ENCODE measurements around the gene TMUB2.

Gene TMUB2

DNA sequence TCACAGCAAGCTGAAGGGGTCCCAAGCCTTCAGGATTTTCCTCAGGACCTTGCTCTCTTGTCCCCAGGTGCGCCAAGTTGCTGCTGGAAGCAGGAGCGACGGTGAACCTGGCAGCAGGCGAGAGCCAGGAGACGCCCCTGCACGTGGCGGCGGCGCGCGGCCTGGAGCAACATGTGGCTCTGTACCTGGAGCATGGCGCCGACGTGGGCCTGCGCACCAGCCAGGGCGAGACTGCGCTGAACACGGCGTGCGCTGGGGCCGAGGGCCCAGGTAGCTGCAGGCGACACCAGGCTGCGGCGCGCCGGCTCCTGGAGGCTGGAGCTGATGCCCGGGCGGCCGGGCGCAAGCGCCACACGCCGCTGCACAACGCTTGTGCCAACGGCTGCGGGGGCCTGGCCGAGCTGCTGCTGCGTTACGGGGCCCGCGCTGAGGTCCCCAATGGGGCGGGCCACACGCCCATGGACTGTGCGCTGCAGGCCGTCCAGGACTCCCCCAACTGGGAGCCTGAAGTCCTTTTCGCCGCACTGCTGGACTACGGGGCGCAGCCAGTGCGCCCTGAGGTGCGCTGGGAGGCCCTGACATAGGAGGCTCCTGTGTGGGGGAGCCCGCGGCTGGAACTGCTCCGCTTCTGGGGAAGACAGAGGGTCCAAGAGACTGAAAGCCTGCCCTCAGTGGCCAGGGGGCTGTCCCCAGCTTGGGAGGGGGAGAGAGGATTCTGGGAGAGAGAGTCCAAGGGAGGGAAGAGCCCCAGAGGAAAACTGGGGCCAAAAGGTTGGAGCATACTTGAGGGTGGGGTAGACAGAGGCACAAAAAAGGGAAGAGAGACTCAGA is 9.9 kb upstream of the TMUB2 start:
- no peak for DNase-seq

DNA sequence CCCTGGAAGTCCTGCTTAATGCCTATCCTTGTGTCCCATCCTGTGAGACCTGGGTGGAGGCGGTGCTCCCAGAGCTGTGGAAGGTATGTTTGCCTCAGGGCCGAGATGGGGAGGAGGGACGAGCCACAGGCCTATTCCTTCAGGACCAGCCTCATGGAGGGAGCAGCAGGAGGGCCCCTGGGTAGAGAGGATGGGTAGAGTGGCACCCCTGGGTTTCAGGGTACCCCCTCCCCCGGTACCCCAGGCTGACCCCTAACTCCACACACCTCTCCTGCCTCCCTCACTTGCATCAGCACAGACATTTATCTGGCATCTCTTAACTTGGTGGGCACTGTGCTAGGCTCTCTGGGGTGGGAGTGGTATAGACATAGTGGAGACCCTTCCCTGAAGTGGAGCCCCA is 9.1 kb upstream of the TMUB2 start:
- no peak for DNase-seq

DNA sequence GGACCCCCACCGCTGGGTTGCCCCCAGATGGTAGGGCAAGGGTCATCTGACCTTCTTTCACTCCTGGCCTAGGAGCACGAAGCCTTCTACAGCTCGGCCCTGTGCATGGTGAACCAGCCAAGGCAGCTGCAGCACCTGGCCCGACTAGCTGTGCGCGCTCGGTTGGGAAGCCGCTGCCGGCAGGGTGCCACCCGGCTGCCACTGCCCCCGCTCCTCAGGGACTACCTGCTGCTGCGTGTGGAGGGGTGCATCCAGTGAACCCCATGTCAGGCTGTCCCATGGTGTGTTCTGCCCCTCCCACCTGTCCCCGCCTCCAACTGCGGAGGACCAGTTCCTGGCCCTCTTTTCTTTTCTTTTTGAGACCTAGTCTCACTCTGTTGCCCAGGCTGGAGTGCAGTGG is 8.6 kb upstream of the TMUB2 start:
- no peak for DNase-seq

DNA sequence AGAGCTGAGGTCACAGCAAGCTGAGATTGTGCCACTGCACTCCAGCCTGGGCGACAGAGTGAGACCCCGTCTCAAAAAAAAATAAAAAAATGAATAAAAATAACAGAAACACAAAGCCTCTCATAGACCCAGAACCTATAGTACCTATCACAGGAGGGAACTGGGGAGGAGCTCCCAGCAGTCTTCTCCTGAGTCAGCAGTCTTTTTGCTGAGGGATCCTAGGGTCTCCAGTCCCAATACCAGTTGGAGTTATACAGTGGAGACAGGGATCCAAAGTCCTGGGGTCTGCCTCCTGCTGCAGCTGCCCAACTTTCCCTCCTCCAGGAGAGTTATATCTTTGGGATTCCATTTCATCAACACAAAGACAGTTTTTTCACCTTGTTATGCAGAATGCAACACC is 3.7 kb upstream of the TMUB2 start:
- no peak for DNase-seq

DNA sequence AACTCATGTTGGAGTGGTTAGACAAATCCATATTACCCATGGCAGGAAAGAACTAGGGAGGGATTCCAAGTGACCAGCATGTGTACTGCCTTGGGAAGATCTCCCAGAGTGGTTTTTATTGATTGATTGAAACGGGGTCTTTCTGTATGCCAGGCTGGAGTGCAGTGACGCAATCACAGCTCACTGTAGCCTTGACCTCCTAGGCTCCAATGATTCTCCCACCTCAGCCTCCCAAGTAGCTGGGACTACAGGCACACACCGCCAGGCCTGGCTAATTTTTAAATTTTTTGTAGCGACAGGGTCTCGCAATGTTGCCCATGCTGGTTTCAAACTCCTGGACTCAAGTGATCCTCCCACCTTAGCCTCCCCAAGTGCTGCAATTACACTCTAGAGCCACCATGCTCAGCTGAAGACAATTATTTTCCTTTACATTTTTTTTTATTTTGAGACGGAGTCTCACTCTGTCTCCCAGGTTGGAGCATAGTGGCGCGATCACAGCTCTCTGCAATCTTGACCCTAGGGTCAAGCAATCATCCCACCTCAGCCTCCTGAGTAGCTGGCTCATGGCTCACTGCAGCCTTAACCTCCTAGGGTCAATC is 2.5 kb upstream of the TMUB2 start:
- no peak for DNase-seq

DNA sequence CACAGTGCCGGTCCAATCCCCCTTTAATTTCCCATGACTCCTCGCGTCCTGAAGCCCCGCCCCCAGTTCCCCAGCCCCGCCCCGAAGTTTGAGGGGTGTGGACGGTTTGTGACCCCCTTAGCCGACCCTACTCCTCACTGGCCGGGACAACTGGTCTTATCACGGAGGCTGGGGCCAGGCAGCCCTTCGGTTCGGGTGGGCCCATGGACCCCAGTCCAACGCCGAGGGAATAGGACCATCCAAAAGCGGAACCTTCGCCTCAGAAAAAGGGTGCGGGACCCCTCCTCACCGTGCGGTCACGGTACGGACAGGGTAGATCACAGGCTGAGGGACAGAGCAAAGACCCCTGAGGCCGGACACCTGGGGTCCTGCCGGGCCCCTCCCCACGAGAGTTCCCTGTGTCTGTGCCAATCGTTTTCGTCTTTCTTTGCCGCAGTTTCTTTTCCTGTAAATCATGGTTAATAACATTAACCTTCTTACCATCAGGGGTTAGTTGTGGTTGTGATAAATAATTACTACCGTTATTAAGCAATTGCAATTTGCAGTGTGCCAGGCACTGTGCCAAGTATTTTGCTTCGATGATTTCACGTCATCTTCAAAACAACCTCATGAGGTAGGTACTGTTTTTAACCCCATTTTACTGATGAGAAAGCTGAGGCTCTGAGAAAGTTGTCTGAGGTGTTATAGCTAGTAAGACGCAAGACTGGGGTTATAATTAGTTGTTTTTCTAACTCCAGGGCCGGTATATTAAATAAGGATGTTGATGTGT is 543 bp downstream of the TMUB2 start:
- no peak for DNase-seq

DNA sequence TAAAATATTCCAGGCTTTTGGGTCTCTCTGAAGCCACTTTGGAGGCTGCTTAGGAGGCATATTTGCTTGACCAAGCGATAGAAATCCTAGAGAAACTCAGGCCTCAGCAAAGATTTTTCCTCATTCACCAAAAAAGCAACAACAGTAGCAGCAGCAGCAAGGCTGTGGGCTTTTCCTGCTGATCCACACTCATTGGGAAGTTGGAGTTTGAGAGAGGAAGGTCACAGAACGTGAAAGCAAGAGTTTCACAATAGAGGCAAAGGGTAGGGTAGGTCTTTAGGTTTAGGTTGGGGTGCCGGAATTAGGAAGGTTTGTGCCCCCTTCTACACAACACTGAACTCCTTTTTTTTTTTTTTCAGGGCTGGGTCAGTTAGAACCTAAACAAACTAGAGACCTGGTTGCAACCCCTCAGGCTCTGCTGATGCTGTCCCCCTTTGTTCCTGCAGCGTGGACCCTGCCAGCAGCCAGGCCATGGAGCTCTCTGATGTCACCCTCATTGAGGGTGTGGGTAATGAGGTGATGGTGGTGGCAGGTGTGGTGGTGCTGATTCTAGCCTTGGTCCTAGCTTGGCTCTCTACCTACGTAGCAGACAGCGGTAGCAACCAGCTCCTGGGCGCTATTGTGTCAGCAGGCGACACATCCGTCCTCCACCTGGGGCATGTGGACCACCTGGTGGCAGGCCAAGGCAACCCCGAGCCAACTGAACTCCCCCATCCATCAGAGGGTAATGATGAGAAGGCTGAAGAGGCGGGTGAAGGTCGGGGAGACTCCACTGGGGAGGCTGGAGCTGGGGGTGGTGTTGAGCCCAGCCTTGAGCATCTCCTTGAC is 2.0 kb downstream of the TMUB2 start:
- DNase-seq, result no peak

DNA sequence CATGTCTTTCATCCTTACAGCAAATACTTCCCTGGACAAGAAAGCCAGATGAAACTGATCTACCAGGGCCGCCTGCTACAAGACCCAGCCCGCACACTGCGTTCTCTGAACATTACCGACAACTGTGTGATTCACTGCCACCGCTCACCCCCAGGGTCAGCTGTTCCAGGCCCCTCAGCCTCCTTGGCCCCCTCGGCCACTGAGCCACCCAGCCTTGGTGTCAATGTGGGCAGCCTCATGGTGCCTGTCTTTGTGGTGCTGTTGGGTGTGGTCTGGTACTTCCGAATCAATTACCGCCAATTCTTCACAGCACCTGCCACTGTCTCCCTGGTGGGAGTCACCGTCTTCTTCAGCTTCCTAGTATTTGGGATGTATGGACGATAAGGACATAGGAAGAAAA is 3.7 kb downstream of the TMUB2 start:
- no peak for DNase-seq

DNA sequence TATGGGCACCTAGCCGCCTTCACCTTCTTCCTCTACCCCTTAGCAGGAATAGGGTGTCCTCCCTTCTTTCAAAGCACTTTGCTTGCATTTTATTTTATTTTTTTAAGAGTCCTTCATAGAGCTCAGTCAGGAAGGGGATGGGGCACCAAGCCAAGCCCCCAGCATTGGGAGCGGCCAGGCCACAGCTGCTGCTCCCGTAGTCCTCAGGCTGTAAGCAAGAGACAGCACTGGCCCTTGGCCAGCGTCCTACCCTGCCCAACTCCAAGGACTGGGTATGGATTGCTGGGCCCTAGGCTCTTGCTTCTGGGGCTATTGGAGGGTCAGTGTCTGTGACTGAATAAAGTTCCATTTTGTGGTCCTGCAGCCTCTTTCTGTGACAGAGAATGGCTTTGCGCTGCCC is 4.6 kb downstream of the TMUB2 start:
- DNase-seq, result no peak

DNA sequence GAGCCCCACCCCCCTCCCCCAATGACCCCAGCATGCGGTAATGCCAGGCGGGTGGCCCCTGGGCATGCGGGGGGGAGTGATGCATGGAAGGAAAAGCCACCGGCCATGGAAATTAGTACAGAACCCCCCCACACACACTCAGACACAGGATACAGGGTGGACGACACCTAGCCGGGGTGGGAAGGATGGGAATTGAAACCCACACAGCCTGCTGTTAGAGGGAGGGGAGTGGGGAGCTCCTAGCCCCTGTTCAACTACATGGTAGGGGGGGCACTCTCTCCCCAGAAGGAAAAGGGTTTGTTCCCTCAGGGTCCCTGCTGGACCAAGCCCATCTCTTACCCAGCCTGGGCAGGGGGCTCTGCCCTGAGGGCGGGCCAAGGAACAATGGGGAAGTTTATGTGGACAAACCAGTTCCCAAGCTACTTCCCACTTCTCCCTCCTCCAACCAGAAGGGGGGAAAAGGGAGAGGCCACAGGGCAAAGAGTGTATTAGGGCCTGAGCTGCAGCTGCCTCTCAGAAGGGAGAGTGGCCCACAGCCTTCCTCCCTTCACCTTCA is 5.2 kb downstream of the TMUB2 start:
- no peak for DNase-seq

DNA sequence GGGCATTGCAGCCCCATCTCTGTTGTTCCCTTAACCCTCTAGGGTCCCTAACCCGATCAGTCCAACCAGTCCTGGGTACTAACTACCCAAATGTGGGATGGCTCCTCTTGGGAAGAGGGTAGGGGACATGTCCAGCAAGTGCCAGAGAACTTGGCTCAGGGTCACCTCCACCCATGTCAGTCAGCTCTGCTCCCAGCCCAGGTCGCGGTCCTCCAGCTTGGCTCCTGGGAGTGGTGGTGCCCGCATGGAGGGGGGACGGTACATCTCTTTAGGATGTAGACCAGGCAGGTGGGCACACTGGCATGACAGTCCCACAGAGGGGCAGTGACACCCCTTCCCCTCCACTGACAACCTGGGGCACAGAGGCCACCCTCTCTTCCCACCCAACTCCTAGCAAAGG is 6.0 kb downstream of the TMUB2 start:
- no peak for DNase-seq

DNA sequence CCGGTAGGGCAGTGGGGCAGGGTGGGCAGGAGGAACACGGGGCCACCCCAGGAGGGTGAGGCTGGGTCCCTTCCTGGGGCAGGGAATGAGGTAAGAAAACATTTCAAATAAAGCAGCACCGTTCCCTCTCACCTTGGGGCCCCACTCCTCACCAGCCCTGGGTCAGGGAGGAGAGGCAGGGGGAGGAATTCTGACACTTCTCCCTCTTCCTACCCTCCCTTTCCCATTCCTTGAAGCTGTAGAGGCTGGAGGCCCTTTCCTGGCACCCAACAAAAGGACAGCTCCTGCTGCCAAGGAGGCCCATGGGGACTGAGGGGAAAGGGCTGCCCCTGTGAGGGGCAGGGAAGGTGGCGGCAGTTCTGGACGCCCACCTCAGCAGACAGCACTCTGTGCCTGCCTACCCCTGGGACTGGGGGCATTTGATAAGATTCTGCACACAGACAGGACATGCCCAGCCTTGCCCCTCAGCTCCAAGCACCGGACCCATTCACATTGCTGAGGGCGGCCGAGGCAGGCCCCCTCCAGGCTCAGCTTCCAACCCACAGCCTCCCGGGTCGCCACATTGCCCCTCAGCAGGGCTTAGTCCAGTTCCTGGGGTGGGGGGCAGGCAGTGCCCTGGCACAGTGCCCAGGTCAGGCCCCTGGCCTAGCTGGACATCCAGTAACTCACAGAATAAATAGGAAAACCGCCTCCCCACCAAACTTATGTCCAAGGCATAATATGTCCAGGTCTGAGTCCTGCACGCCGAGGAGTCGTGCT is 6.7 kb downstream of the TMUB2 start:
- DNase-seq, result no peak

DNA sequence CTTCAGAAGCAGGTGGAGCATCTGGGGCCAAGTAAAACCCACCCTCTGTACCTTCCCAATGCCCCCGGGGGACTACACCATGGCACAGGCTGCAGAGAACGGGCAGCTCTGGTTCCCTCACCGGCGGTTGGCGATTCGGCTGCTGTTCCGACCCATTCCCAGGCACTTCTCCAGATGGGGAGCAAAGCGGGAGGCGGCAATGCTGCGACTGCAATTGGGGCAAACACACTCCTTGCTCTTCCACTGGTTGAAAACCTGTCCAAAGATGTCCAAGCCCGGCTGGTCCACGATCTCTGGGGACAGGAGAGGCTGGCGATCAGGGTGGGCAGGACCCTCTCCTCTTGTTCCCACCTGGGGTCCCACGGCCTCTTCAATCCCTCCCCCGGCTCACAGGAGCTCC is 10.3 kb downstream of the TMUB2 start:
- DNase-seq, result no peak

DNA sequence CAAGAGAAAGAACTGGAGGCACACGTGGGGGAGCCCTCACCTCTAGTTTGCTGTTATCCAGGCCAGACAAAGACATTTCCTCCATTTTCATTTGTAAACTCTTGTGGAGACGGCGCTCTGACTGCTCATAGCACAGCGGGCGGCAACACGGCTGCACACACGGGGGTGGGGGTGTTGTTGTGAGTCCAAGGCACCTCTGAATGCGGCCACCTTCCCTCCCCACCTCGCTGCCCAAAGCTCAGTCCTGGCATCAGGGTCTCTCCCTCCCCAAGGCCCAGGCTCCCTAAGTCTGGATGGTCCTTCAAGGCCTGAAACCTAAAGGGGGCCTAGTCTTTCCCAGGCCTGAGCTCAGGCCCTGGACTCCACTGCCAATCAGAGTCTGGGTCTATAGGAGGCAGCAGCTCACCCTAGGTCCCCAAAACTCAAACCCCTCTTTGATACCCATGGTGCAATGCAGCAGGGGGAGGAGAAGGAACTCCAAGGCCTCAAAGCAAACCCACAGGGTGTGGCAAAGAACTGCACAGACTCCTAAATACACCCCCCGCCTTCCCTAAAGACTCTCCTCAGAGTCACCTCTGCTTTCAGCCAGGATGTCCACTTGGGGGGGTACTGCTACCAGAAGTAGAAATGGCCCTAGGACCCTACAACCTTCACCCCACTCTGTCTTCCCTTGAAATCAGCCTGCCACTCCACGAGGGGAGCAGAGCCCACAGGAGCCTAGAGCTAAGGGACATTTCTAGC is 11.4 kb downstream of the TMUB2 start:
- no peak for DNase-seq

DNA sequence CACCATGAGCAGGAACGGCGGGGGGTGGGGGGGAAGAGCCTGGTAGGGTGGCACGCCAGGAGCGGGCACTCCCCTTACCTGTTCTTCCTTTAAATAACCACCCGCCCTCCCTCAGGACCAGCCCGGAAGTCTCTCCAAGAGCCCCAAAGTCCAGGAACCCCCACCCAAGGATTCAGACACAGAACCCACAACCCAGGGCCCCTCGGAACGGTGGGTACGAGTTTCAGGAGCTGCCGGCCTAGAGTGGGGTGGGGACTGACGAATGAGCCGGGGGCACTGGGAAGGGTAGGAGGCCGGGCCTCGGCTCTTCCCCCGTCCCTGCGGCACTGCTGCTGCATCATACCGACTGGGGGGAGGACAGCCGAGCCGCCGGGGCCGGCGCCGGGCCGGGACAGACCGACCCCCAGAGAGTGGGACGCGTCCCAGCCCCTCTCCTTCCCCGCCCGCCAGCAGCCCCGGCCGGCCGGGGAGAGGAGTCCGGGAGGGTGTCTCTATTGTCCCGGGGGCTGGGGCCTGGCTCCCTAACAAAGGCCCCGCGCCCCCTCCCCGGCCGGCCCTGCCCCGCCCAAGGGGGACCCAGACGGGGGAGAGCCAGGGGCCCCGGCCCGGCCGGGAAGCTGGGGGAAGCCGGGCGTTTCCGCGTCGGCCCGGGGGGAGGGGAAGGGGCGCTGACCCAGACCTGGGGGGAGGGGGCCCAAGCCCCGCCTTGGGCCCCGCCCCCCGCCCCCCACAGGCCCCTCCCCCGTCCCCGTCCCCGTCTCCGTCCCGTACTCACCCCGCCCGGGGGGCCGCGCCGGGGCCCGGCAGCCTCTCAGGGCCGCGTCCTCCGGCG is 12.2 kb downstream of the TMUB2 start:
- no peak for DNase-seq

DNA sequence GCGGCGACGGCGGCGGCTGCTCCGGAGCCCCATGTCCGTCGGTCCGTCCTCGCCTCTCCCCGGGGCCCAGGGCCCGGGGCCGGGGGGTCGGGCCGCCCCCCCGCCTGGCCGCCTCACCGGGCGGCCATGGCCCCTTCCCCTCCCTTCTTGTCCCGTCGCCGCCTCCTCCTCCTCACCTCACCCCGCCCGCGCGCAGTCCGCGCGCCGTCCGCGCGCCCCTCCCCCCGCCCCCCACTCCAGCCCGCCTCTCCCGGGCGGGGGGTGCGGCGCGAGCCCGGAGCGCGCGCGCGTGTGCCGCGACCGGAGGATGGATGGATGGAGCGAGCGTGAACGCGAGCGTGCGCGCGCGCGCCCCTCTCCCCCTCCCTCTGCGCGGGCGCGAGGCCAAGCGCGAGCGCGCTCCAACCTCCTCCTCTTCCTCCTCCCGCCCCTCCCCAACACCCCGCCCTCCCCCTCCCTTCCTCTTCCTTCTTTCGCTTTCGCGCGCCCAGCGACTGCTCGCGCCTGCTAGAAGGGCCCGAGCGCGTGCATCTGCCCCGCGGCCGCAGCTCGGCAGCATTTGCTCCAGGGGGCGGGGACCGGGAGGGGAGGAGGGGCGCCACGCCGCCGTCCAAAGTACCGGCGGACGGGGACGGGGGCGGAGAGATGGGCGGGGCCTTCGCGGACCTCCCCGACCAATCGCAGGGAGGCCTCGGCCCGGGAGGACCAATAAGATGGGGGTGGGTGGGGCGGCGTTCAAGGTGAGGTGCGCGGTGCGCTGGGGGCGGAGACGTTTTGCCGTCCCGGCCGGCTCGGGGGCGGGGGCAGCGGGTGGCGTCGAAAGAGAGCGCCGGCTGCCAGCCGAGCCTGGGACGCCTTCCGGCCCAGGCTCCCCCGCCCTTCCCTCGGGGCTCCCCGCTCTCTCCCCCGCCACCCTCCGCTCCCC is 13.0 kb downstream of the TMUB2 start, which contains the start of gene ATXN7L3:
ATXN7L3 (minus strand) TSS at position 332 of the 925 bp plus-strand sequence. CDS start 1,814 bp downstream, outside the sequence.
- peak; percentile 96 for DNase-seq

DNA sequence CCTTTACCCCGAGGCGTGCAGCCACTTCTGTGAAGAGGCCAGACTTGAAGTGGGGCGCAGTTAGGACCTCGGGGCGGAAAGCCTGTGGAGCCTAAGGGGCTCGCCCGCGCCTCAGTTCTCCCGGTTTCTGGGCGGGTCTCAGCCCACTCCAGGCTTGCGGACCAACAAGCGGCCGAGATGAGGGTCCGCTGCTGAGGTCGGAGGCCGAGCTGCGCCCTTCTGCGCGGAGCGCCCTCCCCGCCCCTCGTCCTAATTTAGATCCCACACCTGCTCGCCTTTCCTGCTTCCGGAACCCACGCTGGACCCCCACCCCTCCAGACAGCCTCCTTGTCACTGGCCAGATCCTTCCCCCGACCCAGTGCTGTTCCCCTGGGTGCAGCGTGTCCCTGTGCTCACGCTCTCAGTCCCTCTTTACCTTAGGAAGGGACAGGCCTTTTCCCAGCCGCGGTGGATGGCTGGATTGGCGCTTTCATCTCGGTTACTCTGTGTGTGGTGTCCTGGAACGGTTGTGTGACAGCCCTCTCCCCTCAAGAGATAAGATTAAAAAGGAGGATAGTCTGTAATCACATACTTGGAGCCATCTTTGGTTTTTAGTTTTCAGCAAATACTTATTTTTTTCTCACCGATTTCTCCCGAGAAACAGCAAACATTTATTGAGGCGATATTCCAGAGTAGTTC is 13.8 kb downstream of the TMUB2 start:
- no peak for DNase-seq

DNA sequence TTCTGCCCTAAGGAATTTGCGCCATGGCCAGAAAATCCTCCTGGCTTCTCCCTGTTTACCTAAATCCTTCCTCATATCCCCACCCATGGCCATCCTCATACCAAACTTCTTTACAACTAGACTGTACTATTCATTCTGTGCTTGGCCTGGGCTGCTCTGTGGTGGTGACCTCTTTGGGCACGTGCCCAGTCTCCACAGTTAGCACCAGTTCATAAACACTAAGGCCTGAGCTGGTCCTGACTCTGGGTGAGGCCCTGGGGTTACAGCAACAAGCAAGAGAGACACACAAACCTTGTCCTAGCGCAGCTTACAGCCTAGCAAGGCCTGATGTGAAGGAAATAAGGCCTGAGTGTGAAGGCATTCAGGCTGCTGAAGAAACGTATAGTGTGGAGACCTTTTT is 16.0 kb downstream of the TMUB2 start:
- no peak for DNase-seq
